Right lobe of liver (tissue), 4 donors: ENCODE results near the gene BOLA1.
"Not testable (repeated sequence)": the region's sequence is repeated elsewhere in the genome, so short reads cannot be mapped to it uniquely, and the experiment has no call there.

Experiments used
- CTCF ChIP-seq, 4 donors: fragments of 200-600 bp in 3 of 4; fragments of 450-650 bp in 1 of 4; IDR thresholded peaks; one replicate each; pipeline versions ENCODE4 v1.5.1 to v1.8.0; 2016 to 2022; ENCODE audit warnings: antibody characterized with exemption in 4 of 4, mild to moderate bottlenecking in 2 of 4
- POLR2A ChIP-seq: fragments of 450-650 bp; IDR thresholded peaks from one replicate; pipeline ENCODE4 v1.6.1; 2017; ENCODE audit warnings: antibody characterized with exemption, mild to moderate bottlenecking
- donor health status: DM: no; HTN: no; CAD: no.
- donor health status: DM: no; HTN: no; CAD: no.
- donor health status: DM: no; HTN: yes; CAD: no.

GRCh38 chr1:149851585-149852213, 47.7 kb upstream of the BOLA1 start:
- TF ChIP-seq CTCF (IDR thresholded peaks at IDR 0.05); POLR2A: not testable (repeated sequence)
